Urinary bladder (tissue), 4 donors: ENCODE measurements around the gene PLA1A. TPM values are rescaled to one million over a fixed set of nuclear protein-coding genes. Genes with fewer than 3 reads are reported as not detected.
"Not testable (repeated sequence)": the region's sequence is repeated elsewhere in the genome, so short reads cannot be mapped to it uniquely, and the experiment has no call there.

Source experiments
- DNase-seq: peaks from one replicate; pipeline ENCODE4 v3.0.0-alpha.2; 2015; ENCODE audit errors: extremely low spot score
- H3K27ac ChIP-seq: one replicate; pipeline ENCODE4 v1.5.1; 2013; ENCODE audit warnings: low read depth, mild to moderate bottlenecking, moderate library complexity
- H3K36me3 ChIP-seq: one replicate; pipeline ENCODE4 v1.6.1; 2013; ENCODE audit warnings: mild to moderate bottlenecking, moderate library complexity; ENCODE audit not compliant: insufficient read depth
- H3K4me1 ChIP-seq: one replicate; pipeline ENCODE4 v1.6.1; 2013; ENCODE audit warnings: mild to moderate bottlenecking, moderate library complexity; ENCODE audit not compliant: insufficient read depth
- H3K4me3 ChIP-seq: one replicate; pipeline ENCODE4 v1.5.1; 2013; ENCODE audit warnings: low read depth, low read length
- WGBS: extraction: QIAGEN DNeasy Blood & Tissue Kit; methylation state at CpG from one replicate; pipeline ENCODE4 v1.1.7; 2013; 5-methylcytosine and 5-hydroxymethylcytosine counted together
- polyA plus RNA-seq: library from polyadenylated mRNA; stranded (reverse); fragments of 200-250 nt; gene quantifications from one replicate; pipeline ENCODE4 v1.2.3, GENCODE V29; 2013
- total RNA-seq: library from RNA; depleted of rRNA; stranded (reverse); fragments of >200 nt; gene quantifications from one replicate; pipeline ENCODE4 v1.2.3, GENCODE V29; 2014
- donor health status: healthy with polysubstance abuse.
- donor health status: healthy.

The PLA1A gene
- total and polyA plus RNA-seq, 2 donors: 0.42 to 1.2 TPM

GRCh38 chr3:119586733-119587172, 10.9 kb upstream of the PLA1A start:
- Histone ChIP-seq H3K36me3 (no peaks in the 10 kb centered on the region), H3K27ac (no peak overlapping the region), H3K4me3 (no peak overlapping the region), H3K4me1 (no peaks in the 10 kb centered on the region)
- 84% methylated on average over 3 of the region's 3 CpGs for WGBS
- DNase-seq: no peak

GRCh38 chr3:119588112-119588511, 9.6 kb upstream of the PLA1A start:
- no peaks in the 10 kb centered on the region for H3K4me1 ChIP-seq
- no peaks in the 10 kb centered on the region for H3K36me3 ChIP-seq
- DNase-seq: no peak
- H3K4me3 ChIP-seq: no peak overlapping the region
- no peak overlapping the region for H3K27ac ChIP-seq
- WGBS: 77% methylated on average over 3 of the region's 3 CpGs

- Histone ChIP-seq H3K4me1 (no peaks in the 10 kb centered on the region), H3K4me3 (no peak overlapping the region), H3K36me3 (no peaks in the 10 kb centered on the region), H3K27ac (no peak overlapping the region)
- no peak for DNase-seq
- WGBS: 63% methylated on average over 6 of the region's 6 CpGs
Measured at GRCh38 chr3:119589102-119589773, 8.4 kb upstream of the PLA1A start.

GRCh38 chr3:119590706-119591105, 7.0 kb upstream of the PLA1A start:
- no peak for DNase-seq
- no peak overlapping the region for H3K27ac ChIP-seq
- no peak overlapping the region for H3K4me3 ChIP-seq
- 94% methylated on average over 1 of the region's 1 CpG for WGBS
- no peaks in the 10 kb centered on the region for H3K4me1 ChIP-seq
- no peaks in the 10 kb centered on the region for H3K36me3 ChIP-seq

- no peaks in the 10 kb centered on the region for H3K36me3 ChIP-seq
- no peaks in the 10 kb centered on the region for H3K4me1 ChIP-seq
- H3K4me3 ChIP-seq: no peak overlapping the region
- no peak for DNase-seq
- WGBS: 71% methylated on average over 1 of the region's 1 CpG
- H3K27ac ChIP-seq: no peak overlapping the region
Measured at GRCh38 chr3:119592861-119593260, 4.8 kb upstream of the PLA1A start.

- Histone ChIP-seq H3K36me3 (no peaks in the 10 kb centered on the region), H3K27ac (no peak overlapping the region), H3K4me3 (no peak overlapping the region), H3K4me1 (no peaks in the 10 kb centered on the region)
- WGBS: 83% methylated on average over 5 of the region's 5 CpGs
- DNase-seq: no peak
Measured at GRCh38 chr3:119594066-119594465, 3.6 kb upstream of the PLA1A start.

- not testable (repeated sequence) for H3K4me1 ChIP-seq, H3K36me3 ChIP-seq, H3K27ac ChIP-seq, H3K4me3 ChIP-seq, DNase-seq
- whole genome bisulfite sequencing: 86% methylated on average over 1 of the region's 1 CpG
Measured at GRCh38 chr3:119594929-119595328, 2.8 kb upstream of the PLA1A start.

- Histone ChIP-seq H3K36me3 (no peaks in the 10 kb centered on the region), H3K4me3 (no peak overlapping the region), H3K27ac (no peak overlapping the region), H3K4me1 (no peaks in the 10 kb centered on the region)
- DNase-seq: no peak
- WGBS: 68% methylated on average over 7 of the region's 7 CpGs
Measured at GRCh38 chr3:119595639-119596334, 1.9 kb upstream of the PLA1A start.

GRCh38 chr3:119596398-119596797, 1.3 kb upstream of the PLA1A start:
- Histone ChIP-seq H3K36me3 (no peaks in the 10 kb centered on the region), H3K4me1 (no peaks in the 10 kb centered on the region), H3K27ac (no peak overlapping the region), H3K4me3 (no peak overlapping the region)
- DNase-seq: no peak
- 88% methylated on average over 6 of the region's 6 CpGs for WGBS

GRCh38 chr3:119598410-119599098, 869 bp downstream of the PLA1A start:
- no peak for DNase-seq
- Histone ChIP-seq H3K27ac (no peak overlapping the region), H3K36me3 (no peaks in the 10 kb centered on the region), H3K4me1 (peaks cover 2% of the 10 kb centered on the region), H3K4me3 (no peak overlapping the region)
- WGBS: 93% methylated on average over 1 of the region's 1 CpG

GRCh38 chr3:119599558-119600174, 2.0 kb downstream of the PLA1A start:
- 91% methylated on average over 6 of the region's 6 CpGs for WGBS
- peaks cover 2% of the 10 kb centered on the region for H3K4me1 ChIP-seq
- no peak overlapping the region for H3K4me3 ChIP-seq
- H3K27ac ChIP-seq: no peak overlapping the region
- H3K36me3 ChIP-seq: no peaks in the 10 kb centered on the region
- no peak for DNase-seq

- no peaks in the 10 kb centered on the region for H3K36me3 ChIP-seq
- 62% methylated on average over 5 of the region's 5 CpGs for WGBS
- no peak overlapping the region for H3K4me3 ChIP-seq
- H3K27ac ChIP-seq: no peak overlapping the region
- peaks cover 2% of the 10 kb centered on the region for H3K4me1 ChIP-seq
- no peak for DNase-seq
Measured at GRCh38 chr3:119600732-119601131, 3.0 kb downstream of the PLA1A start.

GRCh38 chr3:119601154-119601553, 3.5 kb downstream of the PLA1A start:
- Histone ChIP-seq H3K36me3 (no peaks in the 10 kb centered on the region), H3K4me3 (no peak overlapping the region), H3K27ac (no peak overlapping the region), H3K4me1 (peaks cover 2% of the 10 kb centered on the region)
- WGBS: 83% methylated on average over 3 of the region's 3 CpGs
- no peak for DNase-seq
